ENCODE data around the gene CD164L2. TPM values are rescaled to one million over a fixed set of nuclear protein-coding genes. Genes with fewer than 3 reads are reported as not detected.

CD164L2 gene
- total RNA-seq, 1 donor from 2014 or later, result not detected

GRCh38 chr1:27397749-27398148, 14.6 kb upstream of the CD164L2 start:
- peaks cover 5% of the 10 kb centered on the region for H4K20me1 ChIP-seq (ENCODE audit: insufficient read depth, low read length)
- peaks cover 12% of the 10 kb centered on the region for H3K4me1 Mint-ChIP-seq (ENCODE audit: low read depth, unreplicated experiment)
- peaks cover 17% of the 10 kb centered on the region for H3K4me1 ChIP-seq (ENCODE audit: insufficient read depth, low read length)
- no peaks in the 10 kb centered on the region for H3K27me3 ChIP-seq (ENCODE audit: insufficient read depth, low read length)
- H3K27me3 Mint-ChIP-seq (ENCODE audit: low read depth, unreplicated experiment), result peaks cover 2% of the 10 kb centered on the region
- TF ChIP-seq CTCF (IDR thresholded peaks at IDR 0.05; ENCODE audit: insufficient read depth, low read depth, low read length) (no peak), EZH2 (IDR thresholded peaks at IDR 0.05; ENCODE audit: insufficient read depth, low read length) (no peak)
- H3K27ac Mint-ChIP-seq (ENCODE audit: unreplicated experiment), result no peak overlapping the region
- no peak overlapping the region for H3K9ac ChIP-seq (ENCODE audit: low read length)
- no peak overlapping the region for H3K4me3 ChIP-seq (ENCODE audit: insufficient read depth, low read depth, low read length)
- H3K4me2 ChIP-seq (ENCODE audit: low read length), result no peak overlapping the region
- no peaks in the 10 kb centered on the region for H3K9me3 Mint-ChIP-seq (ENCODE audit: unreplicated experiment)
- DNase-seq (ENCODE audit: low read depth), result no peak
- no peaks in the 10 kb centered on the region for H3K79me2 ChIP-seq (ENCODE audit: insufficient read depth, low read length)
- H2AFZ ChIP-seq (ENCODE audit: low read depth, low read length), result no peak overlapping the region
- H3K36me3 Mint-ChIP-seq (ENCODE audit: low read depth, unreplicated experiment), result no peaks in the 10 kb centered on the region
- H3K9me3 ChIP-seq (ENCODE audit: insufficient read depth, low read depth, low read length), result no peaks in the 10 kb centered on the region
- no peak overlapping the region for H3K4me3 Mint-ChIP-seq (ENCODE audit: unreplicated experiment)
- H3K36me3 ChIP-seq (ENCODE audit: insufficient read depth, low read length), result no peaks in the 10 kb centered on the region
- no peak for FAIRE-seq
- no peak overlapping the region for H3K27ac ChIP-seq (ENCODE audit: low read depth, low read length)

GRCh38 chr1:27397110-27397509, 14.0 kb upstream of the CD164L2 start:
- no peak for DNase-seq (ENCODE audit: low read depth)

More at GRCh38 chr1:27397110-27397509, 14.0 kb upstream of the CD164L2 start:
- Histone ChIP-seq H3K4me3 (ENCODE audit: insufficient read depth, low read depth, low read length) (no peak overlapping the region), H3K79me2 (ENCODE audit: insufficient read depth, low read length) (no peaks in the 10 kb centered on the region), H3K9ac (ENCODE audit: low read length) (no peak overlapping the region), H4K20me1 (ENCODE audit: insufficient read depth, low read length) (peaks cover 5% of the 10 kb centered on the region), H3K36me3 (ENCODE audit: insufficient read depth, low read length) (no peaks in the 10 kb centered on the region), H3K4me2 (ENCODE audit: low read length) (no peak overlapping the region), H3K4me1 (ENCODE audit: insufficient read depth, low read length) (peaks cover 17% of the 10 kb centered on the region), H3K27ac (ENCODE audit: low read depth, low read length) (no peak overlapping the region), H3K9me3 (ENCODE audit: insufficient read depth, low read depth, low read length) (no peaks in the 10 kb centered on the region), H2AFZ (ENCODE audit: low read depth, low read length) (no peak overlapping the region), H3K27me3 (ENCODE audit: insufficient read depth, low read length) (no peaks in the 10 kb centered on the region)
- no peaks in the 10 kb centered on the region for H3K36me3 Mint-ChIP-seq (ENCODE audit: low read depth, unreplicated experiment)
- H3K4me1 Mint-ChIP-seq (ENCODE audit: low read depth, unreplicated experiment), result peaks cover 13% of the 10 kb centered on the region
- no peak overlapping the region for H3K27ac Mint-ChIP-seq (ENCODE audit: unreplicated experiment)
- peaks cover 4% of the 10 kb centered on the region for H3K27me3 Mint-ChIP-seq (ENCODE audit: low read depth, unreplicated experiment)
- no peak overlapping the region for H3K4me3 Mint-ChIP-seq (ENCODE audit: unreplicated experiment)
- TF ChIP-seq EZH2 (IDR thresholded peaks at IDR 0.05; ENCODE audit: insufficient read depth, low read length), result no peak
- TF ChIP-seq CTCF (IDR thresholded peaks at IDR 0.05; ENCODE audit: insufficient read depth, low read depth, low read length), result no peak
- H3K9me3 Mint-ChIP-seq (ENCODE audit: unreplicated experiment), result no peaks in the 10 kb centered on the region
- no peak for FAIRE-seq

All from astrocyte (in vitro differentiated cells and primary cell).